Activated naive CD8-positive, alpha-beta T cell treated with anti-CD3 and anti-CD28 coated beads for 36 hours (primary cell): ENCODE data around the gene MYO1D. TPM values are rescaled to one million over a fixed set of nuclear protein-coding genes. Genes with fewer than 3 reads are reported as not detected.
A peak's percentile ranks its signal among the peaks of the same experiment; 100 is the strongest.

Source experiments
- DNase-seq: peaks from one replicate; pipeline ENCODE4 v3.0.0; 2021
- H3K27ac Mint-ChIP-seq: one replicate; pipeline ENCODE4 v1.8.0; 2022; ENCODE audit warnings: mild to moderate bottlenecking, moderate library complexity, mixed read lengths
- H3K27me3 Mint-ChIP-seq: one replicate; pipeline ENCODE4 v1.8.0; 2022; ENCODE audit warnings: mild to moderate bottlenecking, mixed read lengths
- H3K36me3 Mint-ChIP-seq: one replicate; pipeline ENCODE4 v1.8.0; 2021; ENCODE audit warnings: mild to moderate bottlenecking, mixed read lengths
- H3K4me1 Mint-ChIP-seq: one replicate; pipeline ENCODE4 v1.8.0; 2021; ENCODE audit warnings: mixed read lengths
- H3K4me3 Mint-ChIP-seq: one replicate; pipeline ENCODE4 v1.8.0; 2022; ENCODE audit warnings: mild to moderate bottlenecking, moderate library complexity, mixed read lengths
- H3K9me3 Mint-ChIP-seq: one replicate; pipeline ENCODE4 v1.8.0; 2022; ENCODE audit warnings: mixed read lengths
- total RNA-seq, 2 experiments: library from RNA; stranded (reverse); gene quantifications; one replicate each; pipeline ENCODE4 v1.2.3, GENCODE V29; 2021

MYO1D gene
- total RNA-seq, 2 experiments from 2014 or later: 7.0 to 7.8 TPM

DNA sequence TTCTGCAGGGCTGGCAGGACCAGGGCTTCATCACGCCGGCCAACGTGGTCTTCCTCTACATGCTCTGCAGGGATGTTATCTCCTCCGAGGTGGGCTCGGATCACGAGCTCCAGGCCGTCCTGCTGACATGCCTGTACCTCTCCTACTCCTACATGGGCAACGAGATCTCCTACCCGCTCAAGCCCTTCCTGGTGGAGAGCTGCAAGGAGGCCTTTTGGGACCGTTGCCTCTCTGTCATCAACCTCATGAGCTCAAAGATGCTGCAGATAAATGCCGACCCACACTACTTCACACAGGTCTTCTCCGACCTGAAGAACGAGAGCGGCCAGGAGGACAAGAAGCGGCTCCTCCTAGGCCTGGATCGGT is 388.8 kb downstream of the MYO1D start:
- Mint-ChIP-seq H3K4me1 (peaks cover 59% of the 10 kb centered on the region), H3K36me3 (peaks cover 33% of the 10 kb centered on the region), H3K27me3 (no peaks in the 10 kb centered on the region), H3K27ac (peak overlapping the region; percentile 90), H3K4me3 (peak overlapping the region; percentile 91), H3K9me3 (no peaks in the 10 kb centered on the region)
- no peak for DNase-seq

- H3K27me3 Mint-ChIP-seq: no peaks in the 10 kb centered on the region
- peak; percentile 43 for DNase-seq
- H3K36me3 Mint-ChIP-seq: peaks cover 32% of the 10 kb centered on the region
- H3K9me3 Mint-ChIP-seq: no peaks in the 10 kb centered on the region
- H3K4me3 Mint-ChIP-seq: peak overlapping the region; percentile 91
- peaks cover 56% of the 10 kb centered on the region for H3K4me1 Mint-ChIP-seq
- peak overlapping the region; percentile 90 for H3K27ac Mint-ChIP-seq
These were observed 389.3 kb downstream of the MYO1D start for GRCh38 chr17:32487473-32488176.

GRCh38 chr17:32486701-32487472 is 390.0 kb downstream of the MYO1D start, which contains the start of gene CDK5R1:
CDK5R1 (plus strand) TSS chr17:32486993; CDS start chr17:32487621, 628 bp downstream.
- H3K27me3 Mint-ChIP-seq: no peaks in the 10 kb centered on the region
- H3K9me3 Mint-ChIP-seq: no peaks in the 10 kb centered on the region
- peak within 1 kb of the TSS; percentile 90 for H3K27ac Mint-ChIP-seq
- peak; percentile 84 for DNase-seq
- H3K4me3 Mint-ChIP-seq: peak within 1 kb of the TSS; percentile 91
- peaks cover 32% of the 10 kb centered on the region for H3K36me3 Mint-ChIP-seq
- peaks cover 52% of the 10 kb centered on the region for H3K4me1 Mint-ChIP-seq

GRCh38 chr17:32486111-32486700 is 390.7 kb downstream of the MYO1D start:
- H3K9me3 Mint-ChIP-seq: no peaks in the 10 kb centered on the region
- H3K27me3 Mint-ChIP-seq: no peaks in the 10 kb centered on the region
- peaks cover 46% of the 10 kb centered on the region for H3K4me1 Mint-ChIP-seq
- peaks cover 31% of the 10 kb centered on the region for H3K36me3 Mint-ChIP-seq
- H3K27ac Mint-ChIP-seq: peak overlapping the region; percentile 48
- H3K4me3 Mint-ChIP-seq: peak overlapping the region; percentile 48
- DNase-seq: peak; percentile 79

DNA sequence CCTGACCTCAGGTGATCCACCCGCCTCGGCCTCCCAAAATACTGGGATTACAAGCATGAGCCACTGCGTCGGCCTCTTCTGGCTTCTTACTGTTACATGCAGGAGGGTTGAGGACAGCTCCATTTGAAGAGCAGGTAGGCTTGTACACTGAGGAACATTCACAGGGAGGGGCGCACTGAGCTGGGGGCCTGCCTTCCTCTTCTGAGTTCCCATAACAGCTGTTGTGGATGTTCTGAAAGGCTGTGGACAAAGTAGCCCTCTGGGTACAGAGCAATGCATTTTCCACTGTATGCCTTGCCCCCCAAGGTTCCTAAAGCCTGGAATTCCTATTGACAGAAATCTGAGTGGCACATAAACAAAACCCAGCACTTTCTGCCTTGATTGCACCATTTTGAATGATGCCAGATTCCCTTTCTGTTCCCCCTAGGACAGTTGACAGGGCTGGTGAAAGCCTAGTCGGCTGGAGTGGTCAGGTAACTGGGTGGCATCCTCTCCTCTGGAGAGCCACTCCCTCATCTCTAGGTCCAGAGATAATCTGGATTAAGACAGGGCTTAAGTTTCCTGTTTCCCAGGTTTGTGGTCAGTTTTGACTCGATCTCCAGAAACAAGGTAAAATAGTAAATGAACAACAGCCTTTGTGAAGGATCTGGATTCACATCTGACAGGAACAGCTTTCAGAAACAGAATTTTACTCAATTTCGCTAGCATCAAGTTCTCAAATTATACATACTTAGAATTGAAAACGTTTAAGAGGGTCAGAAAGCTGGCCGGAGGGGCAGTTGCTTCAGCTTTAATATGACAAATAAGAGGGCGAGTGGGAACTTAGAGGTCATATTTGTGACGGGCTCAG is 391.4 kb downstream of the MYO1D start:
- Mint-ChIP-seq H3K4me1 (peaks cover 38% of the 10 kb centered on the region), H3K4me3 (peak overlapping the region; percentile 48)

DNA sequence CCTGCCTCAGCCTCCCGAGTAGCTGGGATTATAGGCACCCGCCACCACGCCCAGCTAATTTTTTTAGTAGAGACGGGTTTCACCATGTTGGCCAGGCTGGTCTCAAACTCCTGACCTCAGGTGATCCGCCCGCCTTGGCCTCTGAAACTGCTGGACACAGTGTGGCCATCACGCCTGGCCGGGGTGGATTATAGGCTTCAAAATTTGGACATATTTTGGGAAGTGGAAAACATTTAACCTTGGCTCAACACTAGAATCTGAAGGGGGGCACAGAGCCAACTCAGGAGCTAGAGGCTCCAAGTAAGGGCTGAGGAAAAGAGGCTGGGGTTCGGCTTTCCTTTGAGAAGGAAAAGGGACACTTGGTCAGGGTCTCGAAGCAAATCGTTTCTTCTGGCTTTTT is 392.3 kb downstream of the MYO1D start:
- DNase-seq: no peak
- peaks cover 32% of the 10 kb centered on the region for H3K4me1 Mint-ChIP-seq
- peak overlapping the region; percentile 42 for H3K27ac Mint-ChIP-seq
- peaks cover 25% of the 10 kb centered on the region for H3K36me3 Mint-ChIP-seq
- H3K9me3 Mint-ChIP-seq: no peaks in the 10 kb centered on the region
- no peaks in the 10 kb centered on the region for H3K27me3 Mint-ChIP-seq
- H3K4me3 Mint-ChIP-seq: no peak overlapping the region

More for the DNA sequence above, 391.4 kb downstream of the MYO1D start:
- H3K27me3 Mint-ChIP-seq: no peaks in the 10 kb centered on the region
- no peaks in the 10 kb centered on the region for H3K9me3 Mint-ChIP-seq
- no peak for DNase-seq
- peak overlapping the region; percentile 48 for H3K27ac Mint-ChIP-seq
- peaks cover 30% of the 10 kb centered on the region for H3K36me3 Mint-ChIP-seq

GRCh38 chr17:32484041-32484461 is 392.9 kb downstream of the MYO1D start:
- Mint-ChIP-seq H3K4me1 (peaks cover 26% of the 10 kb centered on the region), H3K9me3 (no peaks in the 10 kb centered on the region), H3K27me3 (no peaks in the 10 kb centered on the region), H3K4me3 (no peak overlapping the region), H3K36me3 (peaks cover 25% of the 10 kb centered on the region), H3K27ac (peak overlapping the region; percentile 42)
- DNase-seq: no peak

- no peaks in the 10 kb centered on the region for H3K9me3 Mint-ChIP-seq
- no peak overlapping the region for H3K4me3 Mint-ChIP-seq
- no peaks in the 10 kb centered on the region for H3K27me3 Mint-ChIP-seq
- no peak for DNase-seq
- peaks cover 20% of the 10 kb centered on the region for H3K36me3 Mint-ChIP-seq
- peak overlapping the region; percentile 42 for H3K27ac Mint-ChIP-seq
- peaks cover 22% of the 10 kb centered on the region for H3K4me1 Mint-ChIP-seq
These were observed 393.4 kb downstream of the MYO1D start for GRCh38 chr17:32483451-32484019.

GRCh38 chr17:32482568-32483320 is 394.2 kb downstream of the MYO1D start:
- Mint-ChIP-seq H3K27ac (peak overlapping the region; percentile 67), H3K4me1 (peaks cover 16% of the 10 kb centered on the region), H3K4me3 (no peak overlapping the region), H3K9me3 (no peaks in the 10 kb centered on the region), H3K27me3 (no peaks in the 10 kb centered on the region), H3K36me3 (peaks cover 13% of the 10 kb centered on the region)
- no peak for DNase-seq

- no peaks in the 10 kb centered on the region for H3K27me3 Mint-ChIP-seq
- H3K27ac Mint-ChIP-seq: no peak overlapping the region
- peaks cover 13% of the 10 kb centered on the region for H3K4me1 Mint-ChIP-seq
- H3K4me3 Mint-ChIP-seq: no peak overlapping the region
- no peaks in the 10 kb centered on the region for H3K9me3 Mint-ChIP-seq
- peaks cover 13% of the 10 kb centered on the region for H3K36me3 Mint-ChIP-seq
- DNase-seq: no peak
These were observed 395.7 kb downstream of the MYO1D start for GRCh38 chr17:32481193-32481592.

GRCh38 chr17:32479074-32479617 is 397.8 kb downstream of the MYO1D start:
- no peaks in the 10 kb centered on the region for H3K9me3 Mint-ChIP-seq
- H3K4me1 Mint-ChIP-seq: peaks cover 9% of the 10 kb centered on the region
- H3K4me3 Mint-ChIP-seq: no peak overlapping the region
- no peak for DNase-seq
- H3K36me3 Mint-ChIP-seq: peaks cover 19% of the 10 kb centered on the region
- no peaks in the 10 kb centered on the region for H3K27me3 Mint-ChIP-seq
- peak overlapping the region; percentile 44 for H3K27ac Mint-ChIP-seq

DNA sequence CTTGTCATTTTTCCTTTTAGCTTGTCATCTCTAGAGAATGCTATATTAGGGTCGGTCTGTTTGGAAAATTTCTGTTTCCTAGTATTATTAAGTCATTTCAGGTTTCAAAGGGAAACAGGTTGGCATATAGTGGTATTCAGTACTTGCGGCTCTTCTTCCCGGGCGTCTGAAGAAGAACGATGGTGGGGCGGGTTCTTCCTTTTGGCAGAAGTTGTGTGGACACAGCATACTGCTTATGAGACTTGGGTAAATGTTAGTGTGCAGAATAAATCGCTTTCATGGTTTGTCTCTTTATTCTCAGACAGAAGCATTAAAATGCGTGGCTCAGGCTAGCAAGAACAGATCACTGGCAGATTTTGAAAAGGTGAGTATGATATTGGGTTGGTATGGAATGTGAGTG is 399.7 kb downstream of the MYO1D start:
- Mint-ChIP-seq H3K9me3 (no peaks in the 10 kb centered on the region), H3K4me3 (no peak overlapping the region), H3K36me3 (peaks cover 25% of the 10 kb centered on the region), H3K27ac (no peak overlapping the region), H3K4me1 (peaks cover under 1% of the 10 kb centered on the region), H3K27me3 (no peaks in the 10 kb centered on the region)
- DNase-seq: no peak

DNA sequence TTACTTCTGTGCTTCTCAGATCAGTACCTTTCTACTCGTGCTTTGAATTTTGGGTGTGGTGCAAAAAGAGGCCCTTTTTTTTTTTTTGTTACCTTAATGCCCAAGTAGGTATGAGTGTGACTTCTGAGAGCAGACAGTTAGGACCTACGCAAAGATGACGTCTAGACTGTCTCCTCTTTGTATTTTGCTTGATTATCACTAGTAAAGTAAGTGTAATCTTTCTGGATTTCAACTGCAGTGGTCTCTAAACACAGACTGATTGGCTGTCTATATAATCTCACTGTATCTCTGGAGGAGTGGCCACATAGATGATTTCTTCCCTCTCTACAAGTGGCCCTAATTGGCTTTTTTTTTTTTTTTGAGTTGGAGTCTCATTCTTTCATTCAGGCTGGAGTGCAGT is 401.7 kb downstream of the MYO1D start:
- Mint-ChIP-seq H3K4me1 (no peaks in the 10 kb centered on the region), H3K27ac (no peak overlapping the region), H3K27me3 (no peaks in the 10 kb centered on the region), H3K4me3 (no peak overlapping the region), H3K9me3 (no peaks in the 10 kb centered on the region), H3K36me3 (peaks cover 37% of the 10 kb centered on the region)
- no peak for DNase-seq
